Keratinocyte (primary cell): ENCODE measurements around the gene ANTXR2. TPM values are rescaled to one million over a fixed set of nuclear protein-coding genes. Genes with fewer than 3 reads are reported as not detected.

ENCODE experiments used
- DNase-seq: peaks from one replicate; pipeline ENCODE4 v3.0.0-alpha.2; 2011; ENCODE audit warnings: low read depth, missing footprints, low spot score
- FAIRE-seq: peaks from 2 replicates; lab custom pipeline; 2011; peaks lifted over from hg19 to GRCh38; lab: Jason Lieb, UNC
- H2AFZ ChIP-seq: 2 replicates; pipeline ENCODE4 v1.6.0; 2012; ENCODE audit warnings: low read length, control low read depth, inconsistent platforms; ENCODE audit not compliant: control insufficient read depth
- H3K27ac ChIP-seq: 2 replicates; pipeline ENCODE4 v1.5.1; 2011; ENCODE audit warnings: low read length; ENCODE audit not compliant: control insufficient read depth, insufficient read depth
- H3K27me3 ChIP-seq: 3 replicates; pipeline ENCODE4 v1.6.0; 2011; ENCODE audit warnings: low read length; ENCODE audit not compliant: control insufficient read depth, insufficient read depth; ENCODE audit errors: extremely low read depth
- H3K36me3 ChIP-seq, 2 experiments: 2 replicates in 1 of 2; 3 replicates in 1 of 2; pipeline ENCODE4 v1.5.1; 2011; ENCODE audit warnings: low read length in 2 of 2, mild to moderate bottlenecking in 1 of 2; ENCODE audit not compliant: control insufficient read depth in 2 of 2, insufficient read depth in 2 of 2; ENCODE audit errors: extremely low read depth in 1 of 2
- H3K4me1 ChIP-seq: 3 replicates; pipeline ENCODE4 v1.5.1; 2011; ENCODE audit warnings: low read length; ENCODE audit not compliant: control insufficient read depth, insufficient read depth; ENCODE audit errors: extremely low read depth
- H3K4me2 ChIP-seq: 3 replicates; pipeline ENCODE4 v1.6.0; 2011; ENCODE audit warnings: low read depth, low read length; ENCODE audit not compliant: control insufficient read depth, insufficient read depth; ENCODE audit errors: extremely low read depth
- H3K4me3 ChIP-seq, 3 experiments: fragments of 200-600 bp in 1 of 3; sonication (generic) in 1 of 3; 2 replicates in 2 of 3; 3 replicates in 1 of 3; pipeline ENCODE4 v1.5.1; 2011 to 2016; ENCODE audit warnings: low read length in 3 of 3, mild to moderate bottlenecking in 3 of 3, control low read depth in 2 of 3, inconsistent platforms in 1 of 3, low read depth in 1 of 3, mixed read lengths in 1 of 3, mixed run types in 1 of 3, moderate library complexity in 1 of 3; ENCODE audit not compliant: control insufficient read depth in 2 of 3, insufficient read depth in 2 of 3; ENCODE audit errors: extremely low read depth in 1 of 3
- H3K79me2 ChIP-seq: 2 replicates; pipeline ENCODE4 v1.6.0; 2012; ENCODE audit warnings: low read length; ENCODE audit not compliant: control insufficient read depth, insufficient read depth
- H3K9ac ChIP-seq: 3 replicates; pipeline ENCODE4 v1.6.0; 2011; ENCODE audit warnings: low read length; ENCODE audit not compliant: control insufficient read depth, insufficient read depth; ENCODE audit errors: extremely low read depth
- H3K9me1 ChIP-seq: 3 replicates; pipeline ENCODE4 v1.6.0; 2011; ENCODE audit warnings: low read length; ENCODE audit not compliant: control insufficient read depth, insufficient read depth; ENCODE audit errors: extremely low read depth
- H3K9me3 ChIP-seq: 2 replicates; pipeline ENCODE4 v1.5.1; 2012; ENCODE audit warnings: low read depth, low read length; ENCODE audit not compliant: control insufficient read depth
- H4K20me1 ChIP-seq: 3 replicates; pipeline ENCODE4 v1.6.0; 2011; ENCODE audit warnings: low read length; ENCODE audit not compliant: control insufficient read depth, insufficient read depth; ENCODE audit errors: extremely low read depth
- CTCF ChIP-seq, 3 experiments: IDR thresholded peaks in 1 of 3; conservative IDR thresholded peaks in 1 of 3; optimal IDR thresholded peaks in 1 of 3; 2 replicates in 2 of 3; 3 replicates in 1 of 3; pipeline versions ENCODE3 to v1.5.1; 2011; ENCODE audit warnings: low read length in 3 of 3, mild to moderate bottlenecking in 3 of 3, moderate library complexity in 2 of 3, control low read depth in 1 of 3, inconsistent platforms in 1 of 3; ENCODE audit not compliant: insufficient read depth in 2 of 3; ENCODE audit errors: extremely low read depth in 1 of 3
- EZH2 ChIP-seq: IDR thresholded peaks from one replicate; pipeline ENCODE4 v1.6.1; 2012; ENCODE audit warnings: inconsistent platforms, mild to moderate bottlenecking, low read length, moderate library complexity
- dilution Hi-C: fragments of 300-500 bp; cut with MboI; formaldehyde crosslinking; loops from one replicate; pipeline ENCODE4 v1.7.0; 2020; ENCODE audit warnings: low sequenced_read_pairs; ENCODE audit not compliant: extremely low pct_ligation_motif_present
- polyA plus RNA-seq, 5 experiments: library from polyadenylated mRNA; depleted of rRNA in 3 of 5; stranded (reverse) in 3 of 5; stranded (forward) in 1 of 5; unstranded in 1 of 5; fragments of >200 nt; gene quantifications; 1 replicate in 1 of 5; 2 replicates in 3 of 5; 3 replicates in 1 of 5; pipeline versions ENCODE4 v1.2.1 to v1.2.3, GENCODE V29; 2011 to 2012; ENCODE audit warnings: missing spikeins in 2 of 5, low read depth in 1 of 5, low replicate concordance in 1 of 5

Gene ANTXR2
- polyA plus RNA-seq, 1 donor (not counting 4 experiments of a cell fraction or from before 2014, with no cell fraction given) = 89.1 TPM

GRCh38 chr4:79964400-79965211 is 108.4 kb downstream of the ANTXR2 start:
- dilution Hi-C loops = no loop called here
- Histone ChIP-seq H3K9me1 (no peaks in the 10 kb centered on the region), H3K4me3 (no peak overlapping the region), H3K27ac (no peak overlapping the region), H2AFZ (no peak overlapping the region), H3K79me2 (no peaks in the 10 kb centered on the region), H3K9me3 (no peaks in the 10 kb centered on the region), H3K4me1 (no peaks in the 10 kb centered on the region), H3K4me2 (no peak overlapping the region), H3K27me3 (no peaks in the 10 kb centered on the region), H3K36me3 (peaks cover 5 to 12% of the 10 kb centered on the region in 2 experiments), H3K9ac (no peak overlapping the region), H4K20me1 (no peaks in the 10 kb centered on the region)
- DNase-seq (no peak), FAIRE-seq (no peak)
- no peak for TF ChIP-seq CTCF (optimal IDR thresholded peaks at IDR 0.05 in 1 of 3, IDR thresholded peaks at IDR 0.05 in 1 of 3, conservative IDR thresholded peaks at IDR 0.05 in 1 of 3; ENCODE audit: extremely low read depth in 1 of 3, insufficient read depth in 2 of 3, low read length in 3 of 3)
- no peak for TF ChIP-seq EZH2

GRCh38 chr4:79964020-79964399 is 109.0 kb downstream of the ANTXR2 start:
- Histone ChIP-seq H3K36me3 (peaks cover 5 to 12% of the 10 kb centered on the region in 2 experiments), H3K9me1 (no peaks in the 10 kb centered on the region), H3K4me1 (no peaks in the 10 kb centered on the region), H4K20me1 (no peaks in the 10 kb centered on the region), H3K27me3 (no peaks in the 10 kb centered on the region), H3K4me3 (no peak overlapping the region), H3K27ac (no peak overlapping the region), H3K79me2 (no peaks in the 10 kb centered on the region), H3K4me2 (no peak overlapping the region), H3K9ac (no peak overlapping the region), H3K9me3 (no peaks in the 10 kb centered on the region), H2AFZ (no peak overlapping the region)
- FAIRE-seq (no peak), DNase-seq (no peak)
- dilution Hi-C loops = no loop called here
- TF ChIP-seq EZH2 = no peak
- TF ChIP-seq CTCF (optimal IDR thresholded peaks at IDR 0.05 in 1 of 3, IDR thresholded peaks at IDR 0.05 in 1 of 3, conservative IDR thresholded peaks at IDR 0.05 in 1 of 3; ENCODE audit: extremely low read depth in 1 of 3, insufficient read depth in 2 of 3, low read length in 3 of 3) = no peak
